NCI-H1092 (cell line): ENCODE results near the gene WDR6.
"Not testable (repeated sequence)": the region's sequence is repeated elsewhere in the genome, so short reads cannot be mapped to it uniquely, and the experiment has no call there.

Experiments
- DNase-seq: peaks from one replicate; lab custom pipeline; 2025; lab: John Stamatoyannopoulos, UW

Gene WDR6

GRCh38 chr3:48993834-48994233, 13.4 kb upstream of the WDR6 start:
- DNase-seq, result no peak

GRCh38 chr3:48996640-48997039, 10.6 kb upstream of the WDR6 start:
- no peak for DNase-seq

GRCh38 chr3:48997102-48997635, 10.0 kb upstream of the WDR6 start:
- DNase-seq, result no peak

- peak; percentile 83 for DNase-seq
Observed at GRCh38 chr3:48997714-48998637, 9.2 kb upstream of the WDR6 start.

- DNase-seq, result no peak
Observed at GRCh38 chr3:48999085-48999858, 7.9 kb upstream of the WDR6 start.

GRCh38 chr3:49001155-49001554, 6.0 kb upstream of the WDR6 start:
- no peak for DNase-seq

GRCh38 chr3:49004352-49005302, 2.6 kb upstream of the WDR6 start:
- no peak for DNase-seq

- no peak for DNase-seq
Observed at GRCh38 chr3:49005303-49005680, 1.9 kb upstream of the WDR6 start.

GRCh38 chr3:49005998-49006397, 1.2 kb upstream of the WDR6 start:
- no peak for DNase-seq

- DNase-seq, result no peak
Observed at GRCh38 chr3:49006408-49007067, 653 bp upstream of the WDR6 start.

GRCh38 chr3:49007771-49008528, 759 bp downstream of the WDR6 start:
- DNase-seq, result peak; percentile 49

GRCh38 chr3:49008627-49009026, 1.4 kb downstream of the WDR6 start:
- DNase-seq, result not testable (repeated sequence)

- no peak for DNase-seq
Observed at GRCh38 chr3:49009396-49009795, 2.2 kb downstream of the WDR6 start.

- no peak for DNase-seq
Observed at GRCh38 chr3:49012441-49013017, 5.3 kb downstream of the WDR6 start.

- DNase-seq, result no peak
Observed at GRCh38 chr3:49013113-49013737, 6.0 kb downstream of the WDR6 start.

- DNase-seq, result no peak
Observed at GRCh38 chr3:49013738-49014660, 6.8 kb downstream of the WDR6 start.

GRCh38 chr3:49015072-49015471, 7.9 kb downstream of the WDR6 start:
- no peak for DNase-seq

GRCh38 chr3:49015765-49016164, 8.6 kb downstream of the WDR6 start:
- no peak for DNase-seq
